Neural cell (in vitro differentiated cells): ENCODE data around the gene WNT10A. TPM values are rescaled to one million over a fixed set of nuclear protein-coding genes. Genes with fewer than 3 reads are reported as not detected.

ENCODE experiments used
- H2AFZ ChIP-seq: fragments of 200-600, 300-800 bp; sonication (generic), shearing (Covaris generic); 2 replicates; pipeline ENCODE4 v1.6.0; 2014; ENCODE audit warnings: low read depth, mild to moderate bottlenecking, antibody characterized with exemption, low read length, moderate library complexity
- H3F3A ChIP-seq: fragments of 200-600 bp; shearing (Covaris generic); 2 replicates; pipeline ENCODE4 v1.6.1; 2016; ENCODE audit warnings: mild to moderate bottlenecking, moderate library complexity, mixed read lengths, antibody characterized with exemption, low read length; ENCODE audit not compliant: insufficient read depth, poor library complexity, severe bottlenecking
- H3K27ac ChIP-seq: fragments of 200-600, 300-800 bp; sonication (generic), shearing (Covaris generic); 2 replicates; pipeline ENCODE4 v1.5.1; 2014; ENCODE audit warnings: mild to moderate bottlenecking, low read length, moderate library complexity
- H3K27me3 ChIP-seq: fragments of 300-800, 200-600 bp; sonication (generic), shearing (Covaris generic); 2 replicates; pipeline ENCODE4 v1.6.0; 2014; ENCODE audit warnings: mild to moderate bottlenecking, low read depth, low read length, moderate library complexity; ENCODE audit not compliant: insufficient read depth
- H3K36me3 ChIP-seq: fragments of 300-800, 200-600 bp; sonication (generic), shearing (Covaris generic); 2 replicates; pipeline ENCODE4 v1.5.1; 2014; ENCODE audit warnings: mild to moderate bottlenecking, antibody characterized with exemption, low read length, moderate library complexity; ENCODE audit not compliant: insufficient read depth
- H3K4me2 ChIP-seq: fragments of 300-800, 200-600 bp; sonication (generic), shearing (Covaris generic); 2 replicates; pipeline ENCODE4 v1.6.0; 2014; ENCODE audit warnings: mild to moderate bottlenecking, low read length
- H3K4me3 ChIP-seq: fragments of 300-800, 200-600 bp; sonication (generic), shearing (Covaris generic); 2 replicates; pipeline ENCODE4 v1.5.1; 2014; ENCODE audit warnings: mild to moderate bottlenecking, low read length, moderate library complexity
- H3K79me2 ChIP-seq: fragments of 200-600 bp; shearing (Covaris generic); replicated peaks from 2 replicates; pipeline ENCODE4 v1.6.0; 2014; ENCODE audit warnings: mild to moderate bottlenecking, low read length, moderate library complexity; ENCODE audit not compliant: insufficient read depth
- H3K9ac ChIP-seq: fragments of 300-800, 200-600 bp; sonication (generic), shearing (Covaris generic); 2 replicates; pipeline ENCODE4 v1.6.1; 2016; ENCODE audit warnings: mild to moderate bottlenecking, low read length, mixed read lengths
- H3K9me2 ChIP-seq: fragments of 200-600 bp; shearing (Covaris generic); 2 replicates; pipeline ENCODE4 v1.6.1; 2016; ENCODE audit warnings: mild to moderate bottlenecking, low read length, mixed read lengths; ENCODE audit not compliant: insufficient read depth
- H3K9me3 ChIP-seq: fragments of 200-600, 300-800 bp; sonication (generic), shearing (Covaris generic); 2 replicates; pipeline ENCODE4 v1.6.1; 2016; ENCODE audit warnings: mild to moderate bottlenecking, mixed run types, low read length, moderate library complexity, mixed read lengths
- H4K20me1 ChIP-seq: fragments of 200-600 bp; shearing (Covaris generic); 2 replicates; pipeline ENCODE4 v1.6.1; 2016; ENCODE audit warnings: mild to moderate bottlenecking, mixed run types; ENCODE audit not compliant: insufficient read depth
- EP300 ChIP-seq: fragments of 450-650 bp; conservative IDR thresholded peaks from 2 replicates; pipeline ENCODE4 v1.6.1; 2014; ENCODE audit warnings: antibody characterized with exemption, mild to moderate bottlenecking, moderate library complexity; ENCODE audit not compliant: poor library complexity, severe bottlenecking
- EZH2 ChIP-seq: fragments of 200-600, 300-800 bp; shearing (Covaris generic), sonication (generic); IDR thresholded peaks from 2 replicates; pipeline ENCODE4 v1.6.1; 2014; ENCODE audit warnings: antibody characterized with exemption, low read length, borderline replicate concordance, mild to moderate bottlenecking; ENCODE audit not compliant: insufficient read depth, poor library complexity, severe bottlenecking
- MXI1 ChIP-seq: fragments of 450-650 bp; conservative IDR thresholded peaks from 2 replicates; pipeline ENCODE4 v1.6.1; 2014; ENCODE audit warnings: antibody characterized with exemption, mild to moderate bottlenecking; ENCODE audit not compliant: poor library complexity, severe bottlenecking
- POLR2AphosphoS5 ChIP-seq: IDR thresholded peaks from 2 replicates; pipeline ENCODE4 v1.6.1; 2012
- RAD21 ChIP-seq: fragments of 450-650 bp; conservative IDR thresholded peaks from 2 replicates; pipeline ENCODE4 v1.6.1; 2014; ENCODE audit warnings: antibody characterized with exemption, mild to moderate bottlenecking, moderate library complexity
- SMC3 ChIP-seq: fragments of 450-650 bp; conservative IDR thresholded peaks from 2 replicates; pipeline ENCODE4 v1.6.1; 2014; ENCODE audit warnings: antibody characterized with exemption, mild to moderate bottlenecking, moderate library complexity; ENCODE audit not compliant: poor library complexity
- TAF1 ChIP-seq: IDR thresholded peaks from 2 replicates; pipeline ENCODE4 v1.6.1; 2012; ENCODE audit warnings: low read depth
- polyA plus RNA-seq: library from polyadenylated mRNA; depleted of rRNA; stranded (reverse); fragments of >200 nt; gene quantifications from 2 replicates; pipeline ENCODE4 v1.2.3, GENCODE V29; 2014
- TF ChIP-seq, protein P1 (sequence below): fragments of 450-650 bp; IDR thresholded peaks from 2 replicates; pipeline ENCODE4 v1.5.1; 2014; ENCODE audit warnings: antibody characterized with exemption, mild to moderate bottlenecking, moderate library complexity; ENCODE audit not compliant: poor library complexity, severe bottlenecking
- TF ChIP-seq, protein P2 (sequence below): IDR thresholded peaks from 2 replicates; pipeline ENCODE4 v1.6.1; 2012; ENCODE audit warnings: borderline replicate concordance

The WNT10A gene
- polyA plus RNA-seq, 1 donor from 2014 or later: 0.14 TPM

DNA sequence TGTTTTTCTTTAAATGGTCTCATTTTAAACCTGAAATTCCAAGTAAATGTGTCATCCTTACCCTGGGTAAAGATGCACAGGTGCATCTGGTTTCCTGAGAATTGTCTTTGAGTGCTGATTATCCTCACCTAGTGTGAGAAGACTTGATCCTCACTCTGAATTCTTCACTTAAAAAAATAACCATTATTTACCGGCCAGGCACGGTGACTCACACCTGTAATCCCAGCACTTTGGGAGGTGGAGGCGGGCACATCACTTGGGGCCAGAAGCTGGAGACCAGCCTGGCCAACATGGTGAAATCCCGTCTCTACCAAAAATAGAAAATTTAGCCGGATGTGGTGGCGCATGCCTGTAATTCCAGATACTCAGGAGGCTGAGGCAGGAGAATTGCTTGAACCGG, 30.9 kb upstream of the WNT10A start:
- TF ChIP-seq EZH2 (no peak), SMC3 (no peak), POLR2AphosphoS5 (no peak), MXI1 (no peak), RAD21 (no peak), EP300 (no peak), TAF1 (no peak)
- TF ChIP-seq, protein P1, sequence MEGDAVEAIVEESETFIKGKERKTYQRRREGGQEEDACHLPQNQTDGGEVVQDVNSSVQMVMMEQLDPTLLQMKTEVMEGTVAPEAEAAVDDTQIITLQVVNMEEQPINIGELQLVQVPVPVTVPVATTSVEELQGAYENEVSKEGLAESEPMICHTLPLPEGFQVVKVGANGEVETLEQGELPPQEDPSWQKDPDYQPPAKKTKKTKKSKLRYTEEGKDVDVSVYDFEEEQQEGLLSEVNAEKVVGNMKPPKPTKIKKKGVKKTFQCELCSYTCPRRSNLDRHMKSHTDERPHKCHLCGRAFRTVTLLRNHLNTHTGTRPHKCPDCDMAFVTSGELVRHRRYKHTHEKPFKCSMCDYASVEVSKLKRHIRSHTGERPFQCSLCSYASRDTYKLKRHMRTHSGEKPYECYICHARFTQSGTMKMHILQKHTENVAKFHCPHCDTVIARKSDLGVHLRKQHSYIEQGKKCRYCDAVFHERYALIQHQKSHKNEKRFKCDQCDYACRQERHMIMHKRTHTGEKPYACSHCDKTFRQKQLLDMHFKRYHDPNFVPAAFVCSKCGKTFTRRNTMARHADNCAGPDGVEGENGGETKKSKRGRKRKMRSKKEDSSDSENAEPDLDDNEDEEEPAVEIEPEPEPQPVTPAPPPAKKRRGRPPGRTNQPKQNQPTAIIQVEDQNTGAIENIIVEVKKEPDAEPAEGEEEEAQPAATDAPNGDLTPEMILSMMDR: no peak
- TF ChIP-seq, protein P2, sequence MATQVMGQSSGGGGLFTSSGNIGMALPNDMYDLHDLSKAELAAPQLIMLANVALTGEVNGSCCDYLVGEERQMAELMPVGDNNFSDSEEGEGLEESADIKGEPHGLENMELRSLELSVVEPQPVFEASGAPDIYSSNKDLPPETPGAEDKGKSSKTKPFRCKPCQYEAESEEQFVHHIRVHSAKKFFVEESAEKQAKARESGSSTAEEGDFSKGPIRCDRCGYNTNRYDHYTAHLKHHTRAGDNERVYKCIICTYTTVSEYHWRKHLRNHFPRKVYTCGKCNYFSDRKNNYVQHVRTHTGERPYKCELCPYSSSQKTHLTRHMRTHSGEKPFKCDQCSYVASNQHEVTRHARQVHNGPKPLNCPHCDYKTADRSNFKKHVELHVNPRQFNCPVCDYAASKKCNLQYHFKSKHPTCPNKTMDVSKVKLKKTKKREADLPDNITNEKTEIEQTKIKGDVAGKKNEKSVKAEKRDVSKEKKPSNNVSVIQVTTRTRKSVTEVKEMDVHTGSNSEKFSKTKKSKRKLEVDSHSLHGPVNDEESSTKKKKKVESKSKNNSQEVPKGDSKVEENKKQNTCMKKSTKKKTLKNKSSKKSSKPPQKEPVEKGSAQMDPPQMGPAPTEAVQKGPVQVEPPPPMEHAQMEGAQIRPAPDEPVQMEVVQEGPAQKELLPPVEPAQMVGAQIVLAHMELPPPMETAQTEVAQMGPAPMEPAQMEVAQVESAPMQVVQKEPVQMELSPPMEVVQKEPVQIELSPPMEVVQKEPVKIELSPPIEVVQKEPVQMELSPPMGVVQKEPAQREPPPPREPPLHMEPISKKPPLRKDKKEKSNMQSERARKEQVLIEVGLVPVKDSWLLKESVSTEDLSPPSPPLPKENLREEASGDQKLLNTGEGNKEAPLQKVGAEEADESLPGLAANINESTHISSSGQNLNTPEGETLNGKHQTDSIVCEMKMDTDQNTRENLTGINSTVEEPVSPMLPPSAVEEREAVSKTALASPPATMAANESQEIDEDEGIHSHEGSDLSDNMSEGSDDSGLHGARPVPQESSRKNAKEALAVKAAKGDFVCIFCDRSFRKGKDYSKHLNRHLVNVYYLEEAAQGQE: no peak
- no peaks in the 10 kb centered on the region for H3F3A ChIP-seq
- H3K27me3 ChIP-seq: peaks cover 38% of the 10 kb centered on the region
- H3K9me3 ChIP-seq: no peaks in the 10 kb centered on the region
- no peak overlapping the region for H3K9ac ChIP-seq
- no peaks in the 10 kb centered on the region for H4K20me1 ChIP-seq
- no peak overlapping the region for H3K27ac ChIP-seq
- no peak overlapping the region for H3K4me3 ChIP-seq
- H3K36me3 ChIP-seq: no peaks in the 10 kb centered on the region
- no peaks in the 10 kb centered on the region for H3K9me2 ChIP-seq
- H3K79me2 ChIP-seq: no peaks in the 10 kb centered on the region
- H3K4me2 ChIP-seq: no peak overlapping the region
- no peak overlapping the region for H2AFZ ChIP-seq

DNA sequence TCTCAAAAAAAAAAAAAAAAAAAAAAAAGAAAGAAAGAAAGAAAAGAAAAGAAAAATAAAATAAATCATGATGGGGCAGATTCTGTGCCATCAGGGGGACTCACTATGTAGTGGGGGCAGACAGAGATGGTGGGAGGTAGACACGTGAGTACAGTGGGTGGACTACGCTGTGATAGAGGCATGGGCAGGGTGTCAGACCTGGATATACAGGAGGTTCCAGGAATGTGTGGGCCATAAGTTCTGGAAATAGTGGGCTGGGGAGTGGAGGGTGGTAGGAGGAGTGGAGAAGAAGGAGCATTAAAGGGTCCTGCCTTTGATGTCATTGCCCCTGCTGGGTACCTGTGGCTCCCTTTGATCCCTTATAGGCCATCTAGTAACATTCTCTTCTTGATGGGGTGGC, 29.9 kb upstream of the WNT10A start:
- H3K27ac ChIP-seq: no peak overlapping the region

More for the DNA sequence above, 29.9 kb upstream of the WNT10A start:
- Histone ChIP-seq H3K9ac (no peak overlapping the region), H3F3A (no peaks in the 10 kb centered on the region), H4K20me1 (no peaks in the 10 kb centered on the region), H3K9me2 (no peaks in the 10 kb centered on the region), H3K27me3 (peaks cover 49% of the 10 kb centered on the region), H3K4me3 (no peak overlapping the region), H3K36me3 (no peaks in the 10 kb centered on the region), H3K79me2 (no peaks in the 10 kb centered on the region), H2AFZ (no peak overlapping the region), H3K9me3 (no peaks in the 10 kb centered on the region), H3K4me2 (no peak overlapping the region)
- TF ChIP-seq TAF1 (no peak), EZH2 (no peak), MXI1 (no peak), EP300 (no peak)
